Right atrium auricular region (tissue), 2 donors: ENCODE data around the gene ABLIM3. TPM values are rescaled to one million over a fixed set of nuclear protein-coding genes. Genes with fewer than 3 reads are reported as not detected.
A peak's percentile ranks its signal among the peaks of the same experiment; 100 is the strongest.

Experiments
- DNase-seq: peaks from one replicate; pipeline ENCODE4 v3.0.0-alpha.2; 2019; ENCODE audit warnings: low spot score
- H3K27ac ChIP-seq, 2 donors: fragments of 200-600 bp; sonication (generic); 1 replicate in 1 of 2; 2 replicates in 1 of 2; pipeline ENCODE4 v1.5.1; 2016 to 2019
- H3K27me3 ChIP-seq, 2 donors: fragments of 200-600 bp; sonication (generic); one replicate each; pipeline versions ENCODE4 v1.5.1 to v1.6.0; 2017 to 2019
- H3K36me3 ChIP-seq: fragments of 200-600 bp; sonication (generic); one replicate; pipeline ENCODE4 v1.5.1; 2016
- H3K4me1 ChIP-seq, 2 donors: fragments of 200-600 bp; sonication (generic); one replicate each; pipeline versions ENCODE4 v1.5.1 to v1.6.0; 2017 to 2019
- H3K4me3 ChIP-seq, 2 donors: fragments of 200-600 bp; sonication (generic); 1 replicate in 1 of 2; 2 replicates in 1 of 2; pipeline ENCODE4 v1.5.1; 2017 to 2019; ENCODE audit warnings: mild to moderate bottlenecking in 1 of 2, moderate library complexity in 1 of 2
- H3K9me3 ChIP-seq, 2 donors: fragments of 200-600 bp; sonication (generic); one replicate each; pipeline ENCODE4 v1.5.1; 2019
- CTCF ChIP-seq, 2 donors: fragments of 200-600 bp; sonication (generic); IDR thresholded peaks; one replicate each; pipeline ENCODE4 v1.5.1; 2019; ENCODE audit warnings: antibody characterized with exemption in 2 of 2
- total RNA-seq, 2 donors: library from RNA; depleted of rRNA; stranded (reverse); fragments of >200 nt; gene quantifications; one replicate each; pipeline ENCODE4 v1.1.0, GENCODE V29; 2016

The ABLIM3 gene
- total RNA-seq, 2 donors from 2014 or later, result 109 to 145 TPM

- no peak for DNase-seq
- no peak overlapping the region for H3K4me3 ChIP-seq
- H3K9me3 ChIP-seq, result no peaks in the 10 kb centered on the region
- H3K36me3 ChIP-seq, result no peaks in the 10 kb centered on the region
- H3K27ac ChIP-seq, result peak overlapping the region; percentile 76 to 88
- peaks cover 0 to 77% of the 10 kb centered on the region in 2 donors for H3K4me1 ChIP-seq
- TF ChIP-seq CTCF (IDR thresholded peaks at IDR 0.05), result no peak
- no peaks in the 10 kb centered on the region for H3K27me3 ChIP-seq
Observed at GRCh38 chr5:149285153-149285552, 143.9 kb downstream of the ABLIM3 start.

GRCh38 chr5:149288436-149288835 lies 147.1 kb downstream of the ABLIM3 start:
- no peaks in the 10 kb centered on the region for H3K36me3 ChIP-seq
- no peak for TF ChIP-seq CTCF (IDR thresholded peaks at IDR 0.05)
- no peaks in the 10 kb centered on the region for H3K27me3 ChIP-seq
- peaks cover 0 to 61% of the 10 kb centered on the region in 2 donors for H3K4me1 ChIP-seq
- DNase-seq, result no peak
- no peak overlapping the region for H3K4me3 ChIP-seq
- H3K27ac ChIP-seq, result peak overlapping the region; percentile 73 to 91
- no peaks in the 10 kb centered on the region for H3K9me3 ChIP-seq

- no peak for DNase-seq
- Histone ChIP-seq H3K36me3 (no peaks in the 10 kb centered on the region), H3K27ac (peak overlapping the region; percentile 73 to 91), H3K27me3 (no peaks in the 10 kb centered on the region), H3K9me3 (no peaks in the 10 kb centered on the region), H3K4me3 (no peak overlapping the region), H3K4me1 (peaks cover 0 to 57% of the 10 kb centered on the region in 2 donors)
- TF ChIP-seq CTCF (IDR thresholded peaks at IDR 0.05), result no peak
Observed at GRCh38 chr5:149289301-149289700, 148.0 kb downstream of the ABLIM3 start.

GRCh38 chr5:149294872-149295829 lies 153.9 kb downstream of the ABLIM3 start:
- Histone ChIP-seq H3K36me3 (no peaks in the 10 kb centered on the region), H3K27me3 (no peaks in the 10 kb centered on the region), H3K27ac (peak overlapping the region; percentile 82), H3K4me1 (peaks cover 0 to 76% of the 10 kb centered on the region in 2 donors), H3K4me3 (no peak overlapping the region), H3K9me3 (no peaks in the 10 kb centered on the region)
- TF ChIP-seq CTCF (IDR thresholded peaks at IDR 0.05), result no peak
- no peak for DNase-seq

- no peak for TF ChIP-seq CTCF (IDR thresholded peaks at IDR 0.05)
- Histone ChIP-seq H3K4me3 (no peak overlapping the region), H3K9me3 (no peaks in the 10 kb centered on the region), H3K27me3 (no peaks in the 10 kb centered on the region), H3K27ac (peak overlapping the region; percentile 82), H3K4me1 (peaks cover 0 to 74% of the 10 kb centered on the region in 2 donors), H3K36me3 (peaks cover 17% of the 10 kb centered on the region)
- no peak for DNase-seq
Observed at GRCh38 chr5:149297340-149298025, 156.2 kb downstream of the ABLIM3 start.
